MM.1S (cell line): ENCODE data around the gene DACH1.
"Not testable (repeated sequence)": the region's sequence is repeated elsewhere in the genome, so short reads cannot be mapped to it uniquely, and the experiment has no call there.

Source experiments
- EZH2 ChIP-seq: fragments of 300-600 bp; sonication (generic); optimal IDR thresholded peaks from 2 replicates; pipeline ENCODE3; 2017; ENCODE audit warnings: low read depth, mild to moderate bottlenecking, antibody characterized with exemption, low read length, mixed read lengths
- TF ChIP-seq, protein P1 (sequence below): fragments of 300-600 bp; sonication (generic); IDR thresholded peaks from 2 replicates; pipeline ENCODE4 v1.5.1; 2016; ENCODE audit warnings: antibody characterized with exemption, low read length, mixed read lengths

DNA sequence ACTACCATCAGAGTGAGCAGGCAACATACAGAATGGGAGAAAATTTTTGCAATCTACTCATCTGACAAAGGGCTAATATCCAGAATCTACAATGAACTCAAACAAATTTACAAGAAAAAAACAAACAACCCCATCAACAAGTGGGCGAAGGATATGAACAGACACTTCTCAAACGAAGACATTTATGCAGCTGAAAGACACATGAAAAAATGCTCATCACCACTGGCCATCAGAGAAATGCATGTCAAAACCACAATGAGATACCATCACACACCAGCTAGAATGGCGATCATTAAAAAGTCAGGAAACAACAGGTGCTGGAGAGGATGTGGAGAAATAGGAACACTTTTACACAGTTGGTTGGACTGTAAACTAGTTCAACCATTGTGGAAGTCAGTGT, 26.5 kb upstream of the DACH1 start:
- TF ChIP-seq, protein P1, sequence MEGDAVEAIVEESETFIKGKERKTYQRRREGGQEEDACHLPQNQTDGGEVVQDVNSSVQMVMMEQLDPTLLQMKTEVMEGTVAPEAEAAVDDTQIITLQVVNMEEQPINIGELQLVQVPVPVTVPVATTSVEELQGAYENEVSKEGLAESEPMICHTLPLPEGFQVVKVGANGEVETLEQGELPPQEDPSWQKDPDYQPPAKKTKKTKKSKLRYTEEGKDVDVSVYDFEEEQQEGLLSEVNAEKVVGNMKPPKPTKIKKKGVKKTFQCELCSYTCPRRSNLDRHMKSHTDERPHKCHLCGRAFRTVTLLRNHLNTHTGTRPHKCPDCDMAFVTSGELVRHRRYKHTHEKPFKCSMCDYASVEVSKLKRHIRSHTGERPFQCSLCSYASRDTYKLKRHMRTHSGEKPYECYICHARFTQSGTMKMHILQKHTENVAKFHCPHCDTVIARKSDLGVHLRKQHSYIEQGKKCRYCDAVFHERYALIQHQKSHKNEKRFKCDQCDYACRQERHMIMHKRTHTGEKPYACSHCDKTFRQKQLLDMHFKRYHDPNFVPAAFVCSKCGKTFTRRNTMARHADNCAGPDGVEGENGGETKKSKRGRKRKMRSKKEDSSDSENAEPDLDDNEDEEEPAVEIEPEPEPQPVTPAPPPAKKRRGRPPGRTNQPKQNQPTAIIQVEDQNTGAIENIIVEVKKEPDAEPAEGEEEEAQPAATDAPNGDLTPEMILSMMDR, result not testable (repeated sequence)
- not testable (repeated sequence) for TF ChIP-seq EZH2
